Naive thymus-derived CD8-positive, alpha-beta T cell (primary cell): ENCODE results near the gene PDRG1. TPM values are rescaled to one million over a fixed set of nuclear protein-coding genes. Genes with fewer than 3 reads are reported as not detected.

ENCODE experiments used
- ATAC-seq, 2 donors: fragments of 150-1000 bp; cut with Tn5 transposase in 1 of 2; sonication (Bioruptor Pico), chemical (Tn5 transposase) in 1 of 2; 1 replicate in 1 of 2; 2 replicates in 1 of 2; pipeline ENCODE4 v1.10.0; 2021; ENCODE audit warnings: mild to moderate bottlenecking in 2 of 2, moderate library complexity in 2 of 2
- POLR2A ChIA-PET: fragments of 350-600 bp; sonication (Branson Sonifier 250); formaldehyde crosslinking; loops from one replicate; lab custom pipeline; 2021; ENCODE audit warnings: antibody characterized with exemption; lab: Charles Lee
- DNase-seq, 10 donors: peaks; one replicate each; pipeline versions ENCODE4 v3.0.0 to v3.0.0-alpha.2; 2020 to 2022
- H3K27ac Mint-ChIP-seq, 10 donors: one replicate each; pipeline ENCODE4 v1.8.0; 2020 to 2022; ENCODE audit warnings: mild to moderate bottlenecking in 10 of 10, mixed read lengths in 10 of 10, moderate library complexity in 4 of 10, inconsistent platforms in 1 of 10
- H3K27me3 Mint-ChIP-seq, 5 donors: one replicate each; pipeline ENCODE4 v1.8.0; 2021 to 2022; ENCODE audit warnings: mixed read lengths in 5 of 5
- H3K36me3 Mint-ChIP-seq, 3 donors: one replicate each; pipeline ENCODE4 v1.8.0; 2020 to 2022; ENCODE audit warnings: mixed read lengths in 3 of 3, mild to moderate bottlenecking in 2 of 3, inconsistent platforms in 1 of 3
- H3K4me1 Mint-ChIP-seq, 4 donors: one replicate each; pipeline ENCODE4 v1.8.0; 2021 to 2022; ENCODE audit warnings: mixed read lengths in 4 of 4
- H3K4me3 Mint-ChIP-seq, 10 donors: one replicate each; pipeline ENCODE4 v1.8.0; 2020 to 2022; ENCODE audit warnings: mild to moderate bottlenecking in 10 of 10, mixed read lengths in 10 of 10, moderate library complexity in 6 of 10, inconsistent platforms in 1 of 10
- H3K9me3 Mint-ChIP-seq, 9 donors: one replicate each; pipeline ENCODE4 v1.8.0; 2020 to 2022; ENCODE audit warnings: mixed read lengths in 9 of 9, mild to moderate bottlenecking in 3 of 9, inconsistent platforms in 1 of 9, moderate library complexity in 1 of 9
- polyA plus RNA-seq, 3 donors: library from polyadenylated mRNA; unstranded; fragments of 300-500 nt; fragmentation: Illumina TruSeq; gene quantifications; one replicate each; pipeline ENCODE4 v1.2.3, GENCODE V29; 2021
- total RNA-seq, 8 experiments: library from RNA in 2 of 8; stranded (reverse) in 2 of 8; gene quantifications; one replicate each; pipeline ENCODE4 v1.2.3 and lab custom pipeline; 2021 to 2026

Gene PDRG1
- total and polyA plus RNA-seq, 5 experiments from 2014 or later, result 11.2 to 23.6 (median 13.5) TPM

DNA sequence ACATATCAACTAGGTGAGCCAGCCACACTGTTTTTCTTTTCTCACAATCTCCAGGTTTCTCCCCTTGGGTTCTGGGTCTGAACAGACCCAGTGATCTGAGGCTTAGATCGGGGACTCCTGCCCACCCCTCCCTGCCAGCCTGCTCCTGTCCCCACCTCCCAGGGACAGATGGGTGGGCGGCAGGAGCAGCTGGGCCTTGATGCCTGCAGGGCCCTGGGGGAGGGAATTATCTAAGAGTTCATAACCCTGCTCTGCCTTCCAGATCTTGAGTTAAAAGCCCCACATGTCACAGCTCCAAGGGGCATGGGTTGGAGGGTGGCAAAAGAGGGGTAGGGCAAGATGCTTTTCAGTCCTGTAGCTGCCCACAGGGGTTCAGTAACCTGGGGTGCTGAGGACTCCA, 10.9 kb upstream of the PDRG1 start:
- Mint-ChIP-seq H3K27ac (no peak overlapping the region), H3K27me3 (peaks cover 18 to 88% (median 54%) of the 10 kb centered on the region in 5 donors), H3K36me3 (no peaks in the 10 kb centered on the region), H3K4me1 (peaks cover 2 to 6% (median 4%) of the 10 kb centered on the region in 4 donors), H3K9me3 (no peaks in the 10 kb centered on the region), H3K4me3 (no peak overlapping the region)
- DNase-seq (no peak), ATAC-seq (no peak)
- POLR2A ChIA-PET, result no interaction called here

- ATAC-seq, result no peak
- H3K27me3 Mint-ChIP-seq, result peaks cover 13 to 48% (median 36%) of the 10 kb centered on the region in 5 donors
These were observed 5.0 kb upstream of the PDRG1 start for GRCh38 chr20:31956556-31957526.

GRCh38 chr20:31954500-31954899, 2.7 kb upstream of the PDRG1 start:
- ATAC-seq (no peak), DNase-seq (no peak)
- POLR2A ChIA-PET, result no interaction called here
- H3K36me3 Mint-ChIP-seq, result peaks cover 0 to 6% (median 3%) of the 10 kb centered on the region in 3 donors
- H3K27ac Mint-ChIP-seq, result peak overlapping the region in 1 of 10 donors; percentile 28
- H3K27me3 Mint-ChIP-seq, result peaks cover 10 to 25% (median 18%) of the 10 kb centered on the region in 5 donors
- no peaks in the 10 kb centered on the region for H3K9me3 Mint-ChIP-seq
- peaks cover 14 to 27% (median 25%) of the 10 kb centered on the region in 4 donors for H3K4me1 Mint-ChIP-seq
- H3K4me3 Mint-ChIP-seq, result no peak overlapping the region

More at GRCh38 chr20:31956556-31957526, 5.0 kb upstream of the PDRG1 start:
- Mint-ChIP-seq H3K9me3 (no peaks in the 10 kb centered on the region), H3K4me1 (peaks cover under 1 to 5% (median 4%) of the 10 kb centered on the region in 4 donors), H3K4me3 (no peak overlapping the region), H3K36me3 (no peaks in the 10 kb centered on the region), H3K27ac (no peak overlapping the region)
- DNase-seq, result no peak
- POLR2A ChIA-PET, result no interaction called here

GRCh38 chr20:31953556-31954148, 1.8 kb upstream of the PDRG1 start:
- no peak overlapping the region for H3K27ac Mint-ChIP-seq
- peaks cover 0 to 12% (median 10%) of the 10 kb centered on the region in 3 donors for H3K36me3 Mint-ChIP-seq
- POLR2A ChIA-PET, result no interaction called here
- peaks cover 8 to 18% (median 12%) of the 10 kb centered on the region in 5 donors for H3K27me3 Mint-ChIP-seq
- H3K4me1 Mint-ChIP-seq, result peaks cover 19 to 35% (median 32%) of the 10 kb centered on the region in 4 donors
- ATAC-seq, result no peak
- H3K4me3 Mint-ChIP-seq, result peak overlapping the region in 1 of 10 donors; percentile 24
- DNase-seq, result no peak
- no peaks in the 10 kb centered on the region for H3K9me3 Mint-ChIP-seq

DNA sequence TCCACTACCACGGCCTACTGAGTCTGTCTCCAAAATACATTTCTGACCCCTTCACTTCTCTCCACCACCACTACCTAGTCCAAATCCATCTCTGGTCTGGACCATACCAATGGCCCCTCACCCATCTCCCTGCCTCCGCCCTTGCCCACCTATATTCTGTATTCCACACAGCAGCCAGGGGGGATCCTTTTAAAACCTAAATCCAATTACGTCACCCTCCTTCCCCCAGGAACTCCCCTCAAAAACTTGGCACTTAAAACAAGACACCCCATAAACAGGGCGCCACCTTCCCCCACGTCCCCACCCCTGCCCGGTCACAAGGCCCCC, 680 bp downstream of the PDRG1 start:
- Mint-ChIP-seq H3K4me3 (peak overlapping the region; percentile 95 to 99 (median 98)), H3K27me3 (peaks cover 3 to 15% (median 7%) of the 10 kb centered on the region in 5 donors), H3K4me1 (peaks cover 19 to 37% (median 32%) of the 10 kb centered on the region in 4 donors), H3K27ac (peak overlapping the region; percentile 48 to 98 (median 96)), H3K9me3 (no peaks in the 10 kb centered on the region), H3K36me3 (peaks cover 0 to 36% (median 22%) of the 10 kb centered on the region in 3 donors)
- DNase-seq (no peak), ATAC-seq (no peak)
- POLR2A ChIA-PET, result interaction anchor here (0.6 kb wide), 2 partner anchors 389 to 584 kb away, joined by 4 to 5 read pairs; no protein-coding TSS in a partner anchor

- H3K9me3 Mint-ChIP-seq, result no peaks in the 10 kb centered on the region
- POLR2A ChIA-PET, result no interaction called here
- peaks cover 19 to 37% (median 32%) of the 10 kb centered on the region in 4 donors for H3K4me1 Mint-ChIP-seq
- no peak for ATAC-seq
- peak overlapping the region in 3 of 10 donors; percentile 8 to 72 (median 8) for H3K27ac Mint-ChIP-seq
- H3K4me3 Mint-ChIP-seq, result peak overlapping the region in 9 of 10 donors; percentile 31 to 99 (median 97)
- H3K36me3 Mint-ChIP-seq, result peaks cover 0 to 46% (median 24%) of the 10 kb centered on the region in 3 donors
- peaks cover 0 to 7% (median 3%) of the 10 kb centered on the region in 5 donors for H3K27me3 Mint-ChIP-seq
- DNase-seq, result no peak
These were observed 1.8 kb downstream of the PDRG1 start for GRCh38 chr20:31949877-31950646.

- no peak overlapping the region for H3K27ac Mint-ChIP-seq
- peaks cover 19 to 37% (median 32%) of the 10 kb centered on the region in 4 donors for H3K4me1 Mint-ChIP-seq
- no peaks in the 10 kb centered on the region for H3K27me3 Mint-ChIP-seq
- ATAC-seq (no peak), DNase-seq (no peak)
- peak overlapping the region in 1 of 10 donors; percentile 31 for H3K4me3 Mint-ChIP-seq
- no peaks in the 10 kb centered on the region for H3K9me3 Mint-ChIP-seq
- peaks cover 0 to 61% (median 24%) of the 10 kb centered on the region in 3 donors for H3K36me3 Mint-ChIP-seq
- POLR2A ChIA-PET, result no interaction called here
These were observed 3.8 kb downstream of the PDRG1 start for GRCh38 chr20:31948008-31948407.

- Mint-ChIP-seq H3K27ac (no peak overlapping the region), H3K4me1 (peaks cover 10 to 23% (median 20%) of the 10 kb centered on the region in 4 donors), H3K4me3 (no peak overlapping the region), H3K27me3 (no peaks in the 10 kb centered on the region), H3K9me3 (no peaks in the 10 kb centered on the region), H3K36me3 (peaks cover 0 to 71% (median 24%) of the 10 kb centered on the region in 3 donors)
- ATAC-seq, result no peak
- no peak for DNase-seq
- POLR2A ChIA-PET, result no interaction called here
These were observed 6.1 kb downstream of the PDRG1 start for GRCh38 chr20:31945785-31946184.

- Mint-ChIP-seq H3K4me1 (peaks cover 9 to 18% (median 15%) of the 10 kb centered on the region in 4 donors), H3K27me3 (no peaks in the 10 kb centered on the region), H3K4me3 (no peak overlapping the region), H3K27ac (no peak overlapping the region), H3K36me3 (peaks cover 0 to 75% (median 24%) of the 10 kb centered on the region in 3 donors), H3K9me3 (no peaks in the 10 kb centered on the region)
- POLR2A ChIA-PET, result no interaction called here
- ATAC-seq (no peak), DNase-seq (no peak)
These were observed 6.5 kb downstream of the PDRG1 start for GRCh38 chr20:31945319-31945718.

DNA sequence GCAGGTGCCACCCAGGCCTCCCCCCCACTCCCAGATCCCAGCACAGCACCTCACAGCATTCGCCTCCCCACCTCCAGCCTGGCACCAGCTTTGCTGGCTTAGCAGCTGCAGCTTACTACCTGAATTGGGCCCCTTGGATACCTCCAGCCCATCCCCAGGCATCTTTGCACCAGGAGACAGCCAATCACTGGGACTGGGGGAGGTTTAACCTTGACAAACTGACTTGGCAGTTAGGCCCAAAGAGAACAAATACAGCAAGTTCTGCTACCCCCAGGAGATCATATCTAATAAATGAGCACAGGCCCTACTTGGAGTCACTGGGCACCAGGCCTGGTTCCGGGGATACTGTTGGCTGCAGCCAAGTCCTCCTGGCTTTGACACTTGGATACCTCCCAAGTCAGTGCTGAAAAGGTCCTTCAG, 8.8 kb downstream of the PDRG1 start:
- Mint-ChIP-seq H3K36me3 (peaks cover 0 to 57% (median 8%) of the 10 kb centered on the region in 3 donors), H3K4me3 (no peak overlapping the region), H3K27ac (no peak overlapping the region), H3K27me3 (no peaks in the 10 kb centered on the region), H3K9me3 (no peaks in the 10 kb centered on the region), H3K4me1 (no peaks in the 10 kb centered on the region)
- DNase-seq, result no peak
- POLR2A ChIA-PET, result no interaction called here
- no peak for ATAC-seq

GRCh38 chr20:31939661-31940060, 12.2 kb downstream of the PDRG1 start:
- DNase-seq (no peak), ATAC-seq (no peak)
- no peak overlapping the region for H3K4me3 Mint-ChIP-seq
- H3K4me1 Mint-ChIP-seq, result no peaks in the 10 kb centered on the region
- H3K9me3 Mint-ChIP-seq, result no peaks in the 10 kb centered on the region
- POLR2A ChIA-PET, result no interaction called here
- no peaks in the 10 kb centered on the region for H3K27me3 Mint-ChIP-seq
- no peak overlapping the region for H3K27ac Mint-ChIP-seq
- peaks cover 0 to 25% (median 0%) of the 10 kb centered on the region in 3 donors for H3K36me3 Mint-ChIP-seq

- ATAC-seq (no peak), DNase-seq (no peak)
- POLR2A ChIA-PET, result no interaction called here
- Mint-ChIP-seq H3K27me3 (no peaks in the 10 kb centered on the region), H3K27ac (no peak overlapping the region), H3K4me3 (no peak overlapping the region), H3K9me3 (no peaks in the 10 kb centered on the region), H3K36me3 (peaks cover 0 to 12% (median 0%) of the 10 kb centered on the region in 3 donors), H3K4me1 (no peaks in the 10 kb centered on the region)
These were observed 14.0 kb downstream of the PDRG1 start for GRCh38 chr20:31937820-31938219.
